CMK (cell line): ENCODE results near the gene SLC24A5.

Experiments
- DNase-seq: peaks from one replicate; pipeline ENCODE4 v3.0.0-alpha.2; 2010; ENCODE audit warnings: low read depth

SLC24A5 gene

GRCh38 chr15:48120745-48121144, at the start of gene SLC24A5:
Gene SLC24A5 (plus strand): TSS chr15:48120990. CDS start chr15:48121045, 55 bp downstream.
- no peak for DNase-seq

- no peak for DNase-seq
Measured at GRCh38 chr15:48072941-48073340, 47.8 kb upstream of the SLC24A5 start.

- DNase-seq = no peak
Measured at GRCh38 chr15:48073881-48074280, 46.9 kb upstream of the SLC24A5 start.

- no peak for DNase-seq
Measured at GRCh38 chr15:48076454-48076853, 44.3 kb upstream of the SLC24A5 start.

- DNase-seq = no peak
Measured at GRCh38 chr15:48077616-48078184, 43.1 kb upstream of the SLC24A5 start.

- no peak for DNase-seq
Measured at GRCh38 chr15:48084759-48085590, 35.8 kb upstream of the SLC24A5 start.

GRCh38 chr15:48085591-48085930, 35.2 kb upstream of the SLC24A5 start:
- DNase-seq = no peak

GRCh38 chr15:48086133-48086532, 34.7 kb upstream of the SLC24A5 start:
- no peak for DNase-seq

GRCh38 chr15:48086576-48086975, 34.2 kb upstream of the SLC24A5 start:
- DNase-seq = no peak

- no peak for DNase-seq
Measured at GRCh38 chr15:48087844-48088243, 32.9 kb upstream of the SLC24A5 start.

GRCh38 chr15:48089702-48090101, 31.1 kb upstream of the SLC24A5 start:
- DNase-seq = no peak

- DNase-seq = no peak
Measured at GRCh38 chr15:48090115-48090514, 30.7 kb upstream of the SLC24A5 start.

GRCh38 chr15:48090666-48091065, 30.1 kb upstream of the SLC24A5 start:
- DNase-seq = no peak

- no peak for DNase-seq
Measured at GRCh38 chr15:48091522-48091921, 29.3 kb upstream of the SLC24A5 start.

- no peak for DNase-seq
Measured at GRCh38 chr15:48096355-48096786, 24.4 kb upstream of the SLC24A5 start.

GRCh38 chr15:48096813-48097212, 24.0 kb upstream of the SLC24A5 start:
- DNase-seq = no peak

- DNase-seq = no peak
Measured at GRCh38 chr15:48097264-48097663, 23.5 kb upstream of the SLC24A5 start.

- no peak for DNase-seq
Measured at GRCh38 chr15:48101376-48101961, 19.3 kb upstream of the SLC24A5 start.

- DNase-seq = no peak
Measured at GRCh38 chr15:48102167-48102566, 18.6 kb upstream of the SLC24A5 start.

- DNase-seq = no peak
Measured at GRCh38 chr15:48103647-48104046, 17.1 kb upstream of the SLC24A5 start.

- DNase-seq = no peak
Measured at GRCh38 chr15:48105936-48106335, 14.9 kb upstream of the SLC24A5 start.

- no peak for DNase-seq
Measured at GRCh38 chr15:48109212-48109611, 11.6 kb upstream of the SLC24A5 start.

- DNase-seq = no peak
Measured at GRCh38 chr15:48109856-48110531, 10.8 kb upstream of the SLC24A5 start.
